ENCODE measurements around the gene CTDSPL.
"Not testable (repeated sequence)": the region's sequence is repeated elsewhere in the genome, so short reads cannot be mapped to it uniquely, and the experiment has no call there.

Gene CTDSPL

GRCh38 chr3:37963016-37963415 lies 101.3 kb downstream of the CTDSPL start:
- DNase-seq (ENCODE audit: low read depth in 1 of 2, low spot score in 1 of 2) = no peak
- no peak for TF ChIP-seq JUND (IDR thresholded peaks at IDR 0.05; ENCODE audit: low read depth)
- in situ Hi-C loops (cut with HindIII; ENCODE audit: low pct_unique_long_range_greater_than_20kb, low sequenced_read_pairs) = no loop called here

GRCh38 chr3:37963635-37964034 lies 102.0 kb downstream of the CTDSPL start:
- in situ Hi-C loops (cut with HindIII; ENCODE audit: low pct_unique_long_range_greater_than_20kb, low sequenced_read_pairs) = no loop called here

GRCh38 chr3:37964146-37964545 lies 102.5 kb downstream of the CTDSPL start:
- DNase-seq (ENCODE audit: low read depth in 1 of 2, low spot score in 1 of 2) = no peak
- in situ Hi-C loops (cut with HindIII; ENCODE audit: low pct_unique_long_range_greater_than_20kb, low sequenced_read_pairs) = no loop called here
- TF ChIP-seq JUND (IDR thresholded peaks at IDR 0.05; ENCODE audit: low read depth) = no peak

More at GRCh38 chr3:37963635-37964034, 102.0 kb downstream of the CTDSPL start:
- TF ChIP-seq JUND (IDR thresholded peaks at IDR 0.05; ENCODE audit: low read depth) = no peak
- no peak for DNase-seq (ENCODE audit: low read depth in 1 of 2, low spot score in 1 of 2)

DNA sequence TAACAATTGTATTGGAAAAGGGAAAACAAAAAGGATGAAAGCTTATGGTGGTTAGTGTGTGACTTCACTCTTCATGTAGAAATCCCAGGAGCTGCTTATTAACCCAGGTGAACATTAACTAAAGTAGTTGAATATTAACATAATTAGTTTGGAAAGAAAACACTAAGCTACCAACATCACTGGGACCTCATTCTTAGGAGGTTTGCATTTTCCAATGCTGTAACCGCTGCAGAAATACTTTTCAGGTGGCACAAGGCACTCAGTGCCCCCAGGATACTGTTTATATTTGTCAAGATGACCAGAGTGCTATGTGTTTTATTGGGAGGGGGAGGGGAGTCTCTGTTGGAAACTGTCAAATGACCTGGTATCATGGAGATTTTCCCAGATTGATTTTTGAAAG lies 103.0 kb downstream of the CTDSPL start:
- DNase-seq (ENCODE audit: low read depth in 1 of 2, low spot score in 1 of 2) = peak in 1 of 2 experiments; percentile 84
- TF ChIP-seq JUND (IDR thresholded peaks at IDR 0.05; ENCODE audit: low read depth) = no peak
- in situ Hi-C loops (cut with HindIII; ENCODE audit: low pct_unique_long_range_greater_than_20kb, low sequenced_read_pairs) = no loop called here

DNA sequence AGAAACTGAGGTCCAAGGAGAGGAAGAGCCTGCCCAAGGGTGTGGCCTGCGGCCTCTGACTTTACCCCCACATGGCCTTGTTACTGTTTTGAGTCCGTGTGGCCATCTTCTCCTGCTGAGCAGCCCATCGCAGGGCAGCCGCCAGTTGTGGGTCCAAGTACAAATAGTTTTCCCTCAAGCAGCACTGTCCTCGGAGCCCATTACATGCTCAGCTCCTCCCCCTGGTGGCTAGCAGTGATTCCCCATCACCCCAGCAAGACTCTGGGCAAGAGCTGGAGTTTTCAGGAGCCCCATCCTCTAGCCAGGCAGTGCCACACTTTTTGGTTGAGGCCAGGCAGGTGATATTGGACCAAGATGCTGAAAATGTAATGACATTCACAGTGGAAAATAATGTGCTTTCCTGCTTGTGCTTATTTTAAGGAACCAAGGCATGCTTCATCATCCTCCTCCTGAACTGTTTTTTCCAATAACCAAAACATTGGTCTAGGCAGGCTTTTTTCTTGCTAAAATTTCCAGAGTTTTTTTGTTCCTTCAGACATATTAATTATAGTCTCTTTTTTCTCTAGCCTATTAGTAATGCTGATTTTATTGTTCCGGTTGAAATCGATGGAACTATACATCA lies 105.7 kb downstream of the CTDSPL start:
- TF ChIP-seq JUND (IDR thresholded peaks at IDR 0.05; ENCODE audit: low read depth) = no peak
- in situ Hi-C loops (cut with HindIII; ENCODE audit: low pct_unique_long_range_greater_than_20kb, low sequenced_read_pairs) = no loop called here
- DNase-seq (ENCODE audit: low read depth in 1 of 2, low spot score in 1 of 2) = peak; percentile 66 to 85

DNA sequence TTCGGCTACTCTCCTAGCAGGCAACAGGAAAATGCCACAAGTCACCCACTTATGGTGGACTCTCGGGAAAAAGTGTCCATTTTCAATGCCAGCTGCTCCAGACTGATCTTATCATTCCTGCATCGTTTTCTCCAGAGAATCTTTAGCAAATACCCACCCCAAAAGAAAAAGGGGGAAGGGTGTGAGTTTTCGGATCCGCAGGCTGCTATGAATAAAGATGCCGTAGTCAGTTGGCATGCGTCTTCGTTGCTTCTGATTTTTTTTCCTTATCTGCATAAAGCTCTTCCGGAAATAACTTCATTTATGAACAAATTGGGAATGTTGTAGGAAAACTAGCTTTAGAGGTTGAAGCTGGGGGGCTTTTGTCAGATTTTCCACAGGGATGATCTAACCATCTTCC lies 106.5 kb downstream of the CTDSPL start:
- DNase-seq (ENCODE audit: low read depth in 1 of 2, low spot score in 1 of 2) = no peak
- in situ Hi-C loops (cut with HindIII; ENCODE audit: low pct_unique_long_range_greater_than_20kb, low sequenced_read_pairs) = no loop called here
- TF ChIP-seq JUND (IDR thresholded peaks at IDR 0.05; ENCODE audit: low read depth) = no peak

GRCh38 chr3:37968813-37969595 lies 107.3 kb downstream of the CTDSPL start:
- in situ Hi-C loops (cut with HindIII; ENCODE audit: low pct_unique_long_range_greater_than_20kb, low sequenced_read_pairs) = no loop called here
- DNase-seq (ENCODE audit: low read depth in 1 of 2, low spot score in 1 of 2) = no peak
- TF ChIP-seq JUND (IDR thresholded peaks at IDR 0.05; ENCODE audit: low read depth) = no peak

- DNase-seq (ENCODE audit: low read depth in 1 of 2, low spot score in 1 of 2) = no peak
- in situ Hi-C loops (cut with HindIII; ENCODE audit: low pct_unique_long_range_greater_than_20kb, low sequenced_read_pairs) = no loop called here
- TF ChIP-seq JUND (IDR thresholded peaks at IDR 0.05; ENCODE audit: low read depth) = no peak
Measured at GRCh38 chr3:37969596-37970100, 108.0 kb downstream of the CTDSPL start.

GRCh38 chr3:37970802-37971201 lies 109.1 kb downstream of the CTDSPL start:
- in situ Hi-C loops (cut with HindIII; ENCODE audit: low pct_unique_long_range_greater_than_20kb, low sequenced_read_pairs) = no loop called here
- no peak for TF ChIP-seq JUND (IDR thresholded peaks at IDR 0.05; ENCODE audit: low read depth)
- DNase-seq (ENCODE audit: low read depth in 1 of 2, low spot score in 1 of 2) = no peak

DNA sequence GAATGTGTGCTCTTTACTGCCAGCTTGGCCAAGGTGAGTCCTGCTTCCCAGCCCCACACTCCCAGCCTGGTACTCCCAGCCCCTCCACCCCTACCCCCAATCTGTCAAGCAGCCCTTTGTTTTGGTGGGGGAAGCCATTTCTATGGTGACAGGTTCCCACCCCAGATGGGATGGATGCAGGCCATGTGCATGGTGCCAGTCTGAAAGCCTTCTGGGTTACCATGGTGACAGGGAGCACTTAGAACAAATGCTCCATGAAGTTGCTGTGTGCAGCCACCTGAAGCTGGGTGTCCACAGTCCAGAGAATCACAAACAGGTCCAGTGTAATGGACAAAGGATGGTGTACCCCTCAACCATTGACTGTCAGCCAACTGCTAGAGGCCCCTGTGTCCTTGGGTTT lies 109.8 kb downstream of the CTDSPL start:
- in situ Hi-C loops (cut with HindIII; ENCODE audit: low pct_unique_long_range_greater_than_20kb, low sequenced_read_pairs) = no loop called here

GRCh38 chr3:37972056-37972455 lies 110.4 kb downstream of the CTDSPL start:
- in situ Hi-C loops (cut with HindIII; ENCODE audit: low pct_unique_long_range_greater_than_20kb, low sequenced_read_pairs); DNase-seq (ENCODE audit: low read depth in 1 of 2, low spot score in 1 of 2): not testable (repeated sequence)

More for the DNA sequence above, 109.8 kb downstream of the CTDSPL start:
- no peak for TF ChIP-seq JUND (IDR thresholded peaks at IDR 0.05; ENCODE audit: low read depth)
- DNase-seq (ENCODE audit: low read depth in 1 of 2, low spot score in 1 of 2) = no peak

GRCh38 chr3:37973246-37974054 lies 111.8 kb downstream of the CTDSPL start:
- no peak for DNase-seq (ENCODE audit: low read depth in 1 of 2, low spot score in 1 of 2)
- in situ Hi-C loops (cut with HindIII; ENCODE audit: low pct_unique_long_range_greater_than_20kb, low sequenced_read_pairs) = no loop called here
- TF ChIP-seq JUND (IDR thresholded peaks at IDR 0.05; ENCODE audit: low read depth) = no peak

Data from T47D (cell line).